ENCODE measurements around the gene CCDC171. TPM values are rescaled to one million over a fixed set of nuclear protein-coding genes. Genes with fewer than 3 reads are reported as not detected.
A peak's percentile ranks its signal among the peaks of the same experiment; 100 is the strongest.
"Not testable (repeated sequence)": the region's sequence is repeated elsewhere in the genome, so short reads cannot be mapped to it uniquely, and the experiment has no call there.

Gene CCDC171
- total and polyA plus RNA-seq, 10 of the 15 experiments (the other 5 are each of a cell fraction or from before 2014, with no cell fraction given), result 1.00 to 7.2 (median 2.8) TPM

DNA sequence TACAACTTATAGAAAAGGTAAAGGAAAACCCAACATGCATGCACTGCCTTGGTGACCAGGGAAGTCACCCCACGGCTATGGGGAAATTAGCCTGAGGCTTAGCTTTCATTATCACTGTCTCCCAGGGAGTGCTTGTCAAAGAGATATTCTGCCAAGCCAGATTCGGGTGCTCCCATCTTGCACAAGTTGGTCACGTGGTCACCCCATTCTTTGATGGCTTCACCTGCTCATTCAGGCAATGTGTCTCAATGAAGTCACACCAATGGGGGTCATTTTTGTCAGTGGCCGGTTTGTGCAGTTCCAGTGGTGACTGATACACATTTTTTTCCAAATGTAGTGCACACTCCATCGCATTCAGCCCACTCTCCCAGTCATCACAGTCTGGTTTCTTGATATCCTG lies 25.8 kb upstream of the CCDC171 start:
- ChIA-PET POLR2A (interaction anchor here (0.5 kb wide), 1 partner anchor 27 kb away, joined by 3 read pairs; no protein-coding TSS in a partner anchor), RAD21 (ENCODE audit: unreplicated experiment) (interaction anchor here (2.6 kb wide), 1 partner anchor 15 kb away, joined by 9 read pairs; no protein-coding TSS in a partner anchor), SMC1A (ENCODE audit: uncharacterized antibody, unreplicated experiment) (interaction anchor here (7.5 kb wide), 1 partner anchor 15 kb away, joined by 57 read pairs; the partner anchor contains the start of gene PSIP1), CTCF (interaction anchor here (5.0 kb wide), 1 partner anchor 14 kb away, joined by 23 read pairs; no protein-coding TSS in a partner anchor)
- in situ Hi-C loops (cut with MboI); H3K36me3 ChIP-seq (ENCODE audit: control insufficient read depth in 2 of 2, insufficient read depth in 2 of 2, low read length in 1 of 2); FAIRE-seq; BruUV-seq (replicated peaks); H3K9ac ChIP-seq (ENCODE audit: control insufficient read depth, insufficient read depth, low read length); H3K4me2 ChIP-seq (ENCODE audit: control insufficient read depth, insufficient read depth); H2AFZ ChIP-seq (ENCODE audit: control insufficient read depth, low read depth, low read length); DNase-seq (ENCODE audit: low read depth, low spot score); ATAC-seq; H3K27me3 ChIP-seq (replicated peaks in 1 of 2; ENCODE audit: control insufficient read depth in 2 of 2, insufficient read depth in 2 of 2, low read length in 1 of 2); intact Hi-C loops (cut with micrococcal nuclease; ENCODE audit: unreplicated experiment); H4K20me1 ChIP-seq (ENCODE audit: control insufficient read depth, insufficient read depth); H3K4me3 ChIP-seq; H3K79me2 ChIP-seq (ENCODE audit: control insufficient read depth, insufficient read depth, low read length); H3K9me3 ChIP-seq (replicated peaks; ENCODE audit: control insufficient read depth, insufficient read depth, low read length); H3K27ac ChIP-seq (ENCODE audit: control insufficient read depth, insufficient read depth): not testable (repeated sequence)
- peaks cover 25% of the 10 kb centered on the region for H3K4me1 ChIP-seq (ENCODE audit: control insufficient read depth, insufficient read depth, low read length)
- 89% methylated on average over 5 of the region's 5 CpGs for WGBS (ENCODE audit: insufficient coverage, insufficient replicate concordance, low lambda C conversion rate, missing lambda C conversion rate)

DNA sequence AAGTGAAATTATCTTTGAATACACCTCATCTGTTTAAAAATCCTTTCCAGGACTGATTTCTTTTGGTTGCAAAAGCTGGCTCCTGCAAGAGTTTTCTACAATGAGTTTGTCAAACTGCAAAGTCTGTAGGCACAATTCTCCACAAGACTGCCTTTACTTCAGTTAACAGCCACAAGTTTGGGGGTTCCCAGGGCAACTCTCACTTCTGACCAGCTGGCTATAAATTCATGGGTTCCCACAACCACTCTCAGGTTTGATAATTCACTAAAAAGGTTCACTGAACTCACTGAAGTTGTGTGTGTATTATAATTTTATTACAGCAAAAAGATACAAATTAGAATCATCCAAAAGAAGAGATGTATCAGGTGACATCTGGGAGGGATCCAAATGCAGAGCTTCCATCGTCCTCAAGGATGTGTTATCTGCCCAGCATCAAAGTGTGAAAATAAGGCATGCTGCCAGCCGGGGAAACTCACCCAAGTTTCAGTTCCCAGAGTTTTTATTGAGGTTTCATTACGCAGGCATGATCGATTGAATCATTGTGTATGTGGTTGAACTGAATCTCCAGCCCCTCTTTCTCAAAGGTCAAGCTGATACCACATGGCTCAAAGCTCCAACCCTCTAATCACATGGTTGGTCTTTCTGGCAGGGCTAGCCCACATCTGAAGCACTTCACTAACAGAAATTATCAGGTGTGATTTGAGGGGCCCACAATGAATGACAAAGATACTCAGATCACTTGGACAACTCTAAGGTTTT lies 23.1 kb upstream of the CCDC171 start:
- intact Hi-C loops (cut with micrococcal nuclease; ENCODE audit: unreplicated experiment) (loop anchor here (1.0 to 10.0 kb wide), 4 partner anchors 18 to 317 kb away; no protein-coding TSS in a partner anchor), in situ Hi-C loops (cut with MboI) (no loop called here)
- ChIA-PET SMC1A (ENCODE audit: uncharacterized antibody, unreplicated experiment) (interaction anchor here (0.7 to 7.1 kb wide), 23 partner anchors 11 to 318 kb away, joined by 3 to 163 read pairs (median 5); partner anchors contain the start of genes CCDC171 and PSIP1), POLR2A (interaction anchor here (0.6 to 5.0 kb wide), 13 partner anchors 14 to 230 kb away, joined by 3 to 70 read pairs (median 4); partner anchors contain the start of genes CCDC171, PSIP1 and TTC39B), CTCF (interaction anchor here (0.7 to 6.1 kb wide), 8 partner anchors 13 to 939 kb away, joined by 3 to 133 read pairs (median 4); partner anchors contain the start of genes PSIP1 and SNAPC3), RAD21 (ENCODE audit: unreplicated experiment) (interaction anchor here (0.7 to 3.5 kb wide), 14 partner anchors 11 to 137 kb away, joined by 3 to 106 read pairs (median 5); partner anchors contain the start of genes CCDC171, PSIP1 and SNAPC3)
- Histone ChIP-seq H3K9ac (ENCODE audit: control insufficient read depth, insufficient read depth, low read length) (peak overlapping the region; percentile 5), H3K79me2 (ENCODE audit: control insufficient read depth, insufficient read depth, low read length) (no peaks in the 10 kb centered on the region), H3K4me3 (no peak overlapping the region), H3K9me3 (replicated peaks; ENCODE audit: control insufficient read depth, insufficient read depth, low read length) (no peaks in the 10 kb centered on the region; the same call in 1 of the 3 replicates), H3K27me3 (replicated peaks in 1 of 2; ENCODE audit: control insufficient read depth in 2 of 2, insufficient read depth in 2 of 2, low read length in 1 of 2) (no peaks in the 10 kb centered on the region), H2AFZ (ENCODE audit: control insufficient read depth, low read depth, low read length) (peak overlapping the region; percentile 53), H3K4me1 (ENCODE audit: control insufficient read depth, insufficient read depth, low read length) (peaks cover 25% of the 10 kb centered on the region), H3K4me2 (ENCODE audit: control insufficient read depth, insufficient read depth) (peak overlapping the region; percentile 66), H3K27ac (ENCODE audit: control insufficient read depth, insufficient read depth) (peak overlapping the region; percentile 85), H3K36me3 (ENCODE audit: control insufficient read depth in 2 of 2, insufficient read depth in 2 of 2, low read length in 1 of 2) (no peaks in the 10 kb centered on the region), H4K20me1 (ENCODE audit: control insufficient read depth, insufficient read depth) (no peaks in the 10 kb centered on the region)
- 2% methylated on average over 4 of the region's 4 CpGs for WGBS (ENCODE audit: insufficient coverage, insufficient replicate concordance, low lambda C conversion rate, missing lambda C conversion rate)
- no TSS peak for BruUV-seq (replicated peaks)
- DNase-seq (ENCODE audit: low read depth, low spot score) (peak; percentile 94), ATAC-seq (peak; percentile 89), FAIRE-seq (peak; percentile 95)
- TF ChIP-seq POLR2A (IDR thresholded peaks at IDR 0.05; ENCODE audit: low read depth, low read length) (no peak), RCOR1 (conservative IDR thresholded peaks at IDR 0.05; ENCODE audit: low read depth, low read length) (no peak), ZNF217 (IDR thresholded peaks at IDR 0.05) (no peak), NR2C2 (IDR thresholded peaks at IDR 0.05; ENCODE audit: borderline replicate concordance, control insufficient read depth, insufficient read length, low read depth) (no peak), ZNF384 (IDR thresholded peaks at IDR 0.05; ENCODE audit: borderline replicate concordance, low read depth, low read length) (no peak), RUNX3 (IDR thresholded peaks at IDR 0.05; ENCODE audit: low read length) (peak; percentile 84), EED (IDR thresholded peaks at IDR 0.05; ENCODE audit: low read depth) (peak; percentile 79), RAD51 (IDR thresholded peaks at IDR 0.05) (peak; percentile 94), CHD4 (IDR thresholded peaks at IDR 0.05) (no peak), YY1 (IDR thresholded peaks at IDR 0.05; ENCODE audit: low read depth, low read length) (0 out of 2 replicates have a peak, but pooled peaks have one; percentile 31), PAX8 (IDR thresholded peaks at IDR 0.05) (no peak), NFYB (IDR thresholded peaks at IDR 0.05; ENCODE audit: insufficient read depth, low read depth, low read length) (peak; percentile 71), SMAD1 (IDR thresholded peaks at IDR 0.05; ENCODE audit: low read depth, partially characterized antibody) (peak; percentile 83)

All from GM12878 (cell line).